ENCODE results near the gene TEN1. TPM values are rescaled to one million over a fixed set of nuclear protein-coding genes. Genes with fewer than 3 reads are reported as not detected.

The TEN1 gene
- total RNA-seq, 1 donor from 2014 or later, result 7.6 TPM

- ATAC-seq (ENCODE audit: poor library complexity), result no peak
- peak; percentile 33 for DNase-seq
- intact Hi-C loops (cut with DNase I), result no loop called here
These were observed 21.9 kb downstream of the TEN1 start, which contains the start of gene CDK3 for GRCh38 chr17:76000755-76001521. Gene CDK3 (plus strand): TSS chr17:76000855. CDS start chr17:76001426, 571 bp downstream.

DNA sequence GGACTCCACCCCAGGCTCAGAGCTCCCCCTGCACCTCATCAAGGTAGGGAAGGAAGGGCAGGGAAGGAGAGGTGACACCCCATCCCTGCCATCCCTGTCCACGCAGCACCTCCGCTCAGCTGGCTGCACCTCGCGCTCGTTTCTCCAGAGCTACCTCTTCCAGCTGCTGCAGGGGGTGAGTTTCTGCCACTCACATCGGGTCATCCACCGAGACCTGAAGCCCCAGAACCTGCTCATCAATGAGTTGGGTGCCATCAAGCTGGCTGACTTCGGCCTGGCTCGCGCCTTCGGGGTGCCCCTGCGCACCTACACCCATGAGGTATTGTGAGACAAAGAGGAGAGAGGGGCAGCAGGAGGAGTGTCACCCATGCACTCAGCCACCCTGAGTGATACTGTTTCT lies 23.1 kb downstream of the TEN1 start:
- DNase-seq, result peak; percentile 27
- ATAC-seq (ENCODE audit: poor library complexity), result no peak
- intact Hi-C loops (cut with DNase I), result no loop called here

- DNase-seq, result peak; percentile 48
- intact Hi-C loops (cut with DNase I), result no loop called here
- no peak for ATAC-seq (ENCODE audit: poor library complexity)
These were observed 24.9 kb downstream of the TEN1 start for GRCh38 chr17:76003915-76004314.

- peak; percentile 11 for DNase-seq
- intact Hi-C loops (cut with DNase I), result loop anchor here (1.0 kb wide), 1 partner anchor 100 kb away; no protein-coding TSS in a partner anchor
- ATAC-seq (ENCODE audit: poor library complexity), result no peak
These were observed 25.8 kb downstream of the TEN1 start for GRCh38 chr17:76004750-76005262.

DNA sequence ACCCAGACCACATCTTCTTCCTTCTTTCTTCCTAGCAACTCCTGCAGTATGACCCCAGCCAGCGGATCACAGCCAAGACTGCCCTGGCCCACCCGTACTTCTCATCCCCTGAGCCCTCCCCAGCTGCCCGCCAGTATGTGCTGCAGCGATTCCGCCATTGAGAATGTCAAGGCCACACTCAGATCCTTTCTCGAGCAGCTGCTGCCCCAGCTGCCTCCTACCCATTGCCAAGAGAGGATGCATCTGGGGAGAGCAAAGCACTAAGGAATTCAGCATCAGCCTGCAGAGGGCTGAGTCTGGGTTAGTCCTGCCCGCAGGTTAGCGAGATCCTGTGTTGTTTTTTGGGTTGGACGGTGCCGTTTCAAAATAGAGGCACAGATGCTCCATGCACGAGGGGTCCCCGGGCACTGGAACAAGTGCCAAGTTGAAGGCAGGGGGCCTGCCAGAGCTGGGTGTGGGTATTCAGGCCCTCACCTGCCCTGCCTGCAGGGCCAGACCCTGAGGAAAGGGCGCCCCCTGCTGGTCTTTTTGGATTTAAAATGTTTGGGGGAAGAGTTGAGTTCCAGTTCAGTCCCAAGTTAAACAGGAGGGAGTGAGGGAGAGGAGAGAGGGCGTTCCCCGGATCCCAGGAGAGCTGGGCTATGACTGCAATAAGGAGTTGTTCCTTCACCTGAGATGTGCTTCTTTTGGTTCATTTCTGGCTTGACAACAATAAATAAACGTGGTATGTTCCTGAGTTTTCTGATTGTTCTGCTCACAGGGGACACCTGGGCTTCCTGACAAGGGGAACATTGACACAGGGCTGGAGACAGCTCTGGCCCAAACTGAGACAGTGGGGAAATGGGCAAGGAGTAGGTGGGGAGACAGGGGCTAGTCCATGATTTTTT lies 26.5 kb downstream of the TEN1 start:
- peak; percentile 63 for DNase-seq
- intact Hi-C loops (cut with DNase I), result loop anchor here (1.0 kb wide), 1 partner anchor 100 kb away; no protein-coding TSS in a partner anchor
- peak; percentile 80 for ATAC-seq (ENCODE audit: poor library complexity)

DNA sequence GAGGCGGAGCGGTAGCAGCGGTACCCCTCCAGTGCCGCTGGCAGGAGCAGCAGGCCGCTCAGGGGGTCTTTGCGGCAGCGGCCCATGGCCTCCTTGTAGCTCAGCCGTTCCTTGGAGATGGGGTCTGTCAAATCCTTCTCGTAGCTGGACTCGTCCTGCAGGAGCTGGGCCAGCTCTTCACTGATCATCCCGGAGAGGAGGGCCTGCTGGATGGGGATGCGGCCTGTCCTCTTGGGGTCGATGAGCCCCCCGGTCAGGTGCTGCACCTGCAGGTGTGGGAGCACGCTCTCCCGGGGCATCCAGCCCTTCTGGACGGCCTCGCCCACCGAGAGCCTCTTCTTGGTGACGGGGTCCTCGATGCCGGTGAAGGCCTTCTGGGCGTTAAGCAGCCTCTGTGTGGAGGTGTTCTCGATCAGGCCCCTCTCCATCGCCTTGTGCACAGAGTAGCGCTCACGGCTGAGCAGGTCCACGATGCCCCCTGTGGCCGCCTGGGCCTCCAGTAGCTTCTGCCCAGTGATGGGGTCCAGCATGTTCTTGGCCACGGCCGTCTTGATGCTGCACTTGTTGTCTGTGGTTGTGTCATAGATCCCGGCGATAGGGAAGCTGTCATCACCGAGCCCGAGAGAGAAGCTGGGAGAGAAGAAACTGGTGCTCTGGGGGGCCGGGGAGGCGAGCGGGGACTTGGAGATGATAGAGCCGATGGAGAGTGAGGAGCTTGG lies 28.2 kb downstream of the TEN1 start:
- ATAC-seq (ENCODE audit: poor library complexity), result no peak
- intact Hi-C loops (cut with DNase I), result no loop called here
- peak; percentile 24 for DNase-seq

DNA sequence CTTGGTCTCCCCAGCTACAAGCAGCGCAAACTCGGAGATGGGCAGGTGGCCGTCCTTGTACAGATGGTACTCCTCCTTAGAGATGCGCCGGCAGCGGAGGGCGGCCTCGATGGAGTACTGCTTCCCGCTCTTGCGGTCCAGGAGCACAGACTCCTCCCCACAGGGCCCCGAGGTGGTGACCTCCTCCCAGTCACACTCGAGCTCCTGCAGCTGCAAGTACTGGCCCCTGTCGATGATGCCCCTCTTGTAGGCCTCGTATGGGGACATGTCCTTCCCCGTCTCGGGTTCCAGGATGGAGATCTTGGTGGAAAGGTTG lies 28.8 kb downstream of the TEN1 start:
- intact Hi-C loops (cut with DNase I), result no loop called here
- DNase-seq, result no peak
- no peak for ATAC-seq (ENCODE audit: poor library complexity)

DNA sequence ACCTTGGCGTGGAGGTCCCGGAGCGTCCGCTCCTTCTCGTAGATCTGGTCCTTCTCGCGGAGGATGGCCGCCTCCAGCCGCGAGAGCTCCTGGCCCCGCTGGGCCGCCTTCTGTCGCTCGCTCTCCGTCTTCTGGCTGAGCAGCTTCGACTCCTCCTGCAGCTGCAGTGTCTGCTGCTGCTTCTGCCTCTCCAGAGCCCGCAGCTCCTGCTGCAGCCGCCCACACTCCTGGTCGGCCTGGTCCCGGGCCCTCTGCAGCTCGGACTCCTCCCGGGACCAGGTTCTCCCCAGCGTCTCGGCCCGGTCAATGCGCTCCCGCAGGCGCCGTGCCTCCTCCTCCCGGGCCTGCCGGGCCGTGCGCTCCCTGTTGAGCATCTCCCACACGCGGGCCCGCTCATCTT lies 29.2 kb downstream of the TEN1 start:
- intact Hi-C loops (cut with DNase I), result no loop called here
- ATAC-seq (ENCODE audit: poor library complexity) (no peak), DNase-seq (peak; percentile 22)

- peak; percentile 20 for DNase-seq
- intact Hi-C loops (cut with DNase I), result no loop called here
- ATAC-seq (ENCODE audit: poor library complexity), result no peak
These were observed 29.8 kb downstream of the TEN1 start for GRCh38 chr17:76008630-76009425.

DNA sequence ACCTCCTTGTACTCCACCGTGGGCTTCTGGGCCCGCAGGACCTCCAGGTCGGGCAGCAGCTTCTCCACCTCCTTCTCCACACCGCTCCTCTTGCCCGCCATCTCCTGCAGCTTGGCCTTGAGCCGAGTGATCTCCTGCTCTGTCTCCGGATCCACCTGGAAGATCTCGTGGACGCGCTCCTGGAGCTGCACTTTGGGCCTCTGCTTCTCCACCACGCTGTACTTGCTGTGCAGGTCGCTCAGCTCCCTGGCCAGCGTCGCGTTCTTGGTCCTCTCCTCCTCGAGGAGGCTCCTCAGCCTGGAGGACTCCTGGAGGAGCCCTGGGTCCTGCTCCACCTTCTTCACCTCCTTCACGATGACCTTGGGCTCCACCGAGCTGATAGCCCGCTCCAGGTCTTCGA lies 30.4 kb downstream of the TEN1 start:
- DNase-seq, result no peak
- ATAC-seq (ENCODE audit: poor library complexity), result no peak
- intact Hi-C loops (cut with DNase I), result no loop called here

GRCh38 chr17:76009969-76010661 lies 31.1 kb downstream of the TEN1 start:
- DNase-seq (peak; percentile 17), ATAC-seq (ENCODE audit: poor library complexity) (no peak)
- intact Hi-C loops (cut with DNase I), result loop anchor here (10.0 kb wide), 1 partner anchor 285 kb away; no protein-coding TSS in a partner anchor

DNA sequence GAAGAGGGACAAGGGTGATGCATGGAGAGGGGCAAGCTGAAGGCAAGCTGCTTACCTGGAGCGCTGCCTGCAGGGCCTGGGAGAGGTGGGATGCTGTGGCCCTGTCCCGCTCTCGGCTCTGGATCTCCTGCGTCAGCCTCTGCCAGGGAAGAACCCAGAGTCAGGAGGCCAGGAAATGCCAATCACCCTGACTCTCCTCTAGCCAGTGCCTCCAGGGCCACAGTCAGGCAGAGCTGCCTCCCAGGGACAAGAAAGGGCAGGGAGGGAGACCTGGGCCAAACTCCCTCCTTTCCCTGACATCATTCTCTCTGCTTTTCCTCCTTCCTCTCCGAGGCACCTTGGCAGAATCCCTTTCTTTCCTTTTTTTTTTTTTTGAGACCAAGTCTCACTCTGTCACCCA lies 32.9 kb downstream of the TEN1 start:
- intact Hi-C loops (cut with DNase I), result loop anchor here (10.0 kb wide), 1 partner anchor 283 kb away; no protein-coding TSS in a partner anchor
- no peak for DNase-seq
- no peak for ATAC-seq (ENCODE audit: poor library complexity)

- intact Hi-C loops (cut with DNase I), result loop anchor here (10.0 kb wide), 1 partner anchor 281 kb away; no protein-coding TSS in a partner anchor
- no peak for DNase-seq
- no peak for ATAC-seq (ENCODE audit: poor library complexity)
These were observed 34.4 kb downstream of the TEN1 start for GRCh38 chr17:76013377-76013932.

DNA sequence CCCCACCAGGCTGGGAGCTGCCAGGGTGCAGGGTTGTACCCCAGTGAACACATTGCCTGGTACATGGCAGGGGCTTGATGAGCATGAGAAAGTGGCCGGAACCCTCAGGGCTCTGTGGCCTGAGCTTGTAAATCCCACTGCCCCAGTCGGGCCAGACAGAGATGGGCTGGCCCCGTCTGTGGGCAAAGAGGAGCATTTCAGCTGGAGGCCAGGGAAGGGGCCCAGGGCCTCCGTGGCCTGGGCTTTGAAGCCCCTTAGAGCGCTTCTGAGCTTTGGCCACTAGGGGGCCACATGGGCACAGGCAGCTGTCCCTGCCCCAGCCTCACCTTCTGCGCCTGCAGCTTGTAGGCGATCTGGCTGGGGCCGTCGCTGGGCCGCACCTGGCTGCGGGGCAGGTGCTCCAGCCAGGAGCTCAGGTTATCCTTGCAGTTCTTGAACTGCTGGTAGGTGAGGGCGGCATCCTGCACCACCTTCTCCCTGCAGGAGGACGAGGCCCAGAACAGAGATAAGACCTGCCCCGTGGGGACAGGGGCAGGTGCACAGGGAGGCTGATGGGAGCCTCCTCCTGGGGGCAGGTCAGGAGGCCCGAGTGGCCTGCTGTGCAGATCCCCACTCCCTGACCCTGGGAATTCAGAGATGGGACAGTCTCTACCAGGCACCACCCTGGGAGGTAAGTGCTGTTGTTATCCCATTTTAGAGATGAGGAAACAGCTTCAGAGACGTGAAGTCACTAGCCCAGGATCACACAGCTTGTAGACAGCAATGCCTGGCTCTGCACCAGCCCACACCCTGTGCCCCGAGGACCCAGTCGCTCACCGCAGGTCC lies 35.3 kb downstream of the TEN1 start:
- ATAC-seq (ENCODE audit: poor library complexity) (peak; percentile 89), DNase-seq (peak; percentile 81)
- intact Hi-C loops (cut with DNase I), result loop anchor here (10.0 kb wide), 1 partner anchor 280 kb away; no protein-coding TSS in a partner anchor

DNA sequence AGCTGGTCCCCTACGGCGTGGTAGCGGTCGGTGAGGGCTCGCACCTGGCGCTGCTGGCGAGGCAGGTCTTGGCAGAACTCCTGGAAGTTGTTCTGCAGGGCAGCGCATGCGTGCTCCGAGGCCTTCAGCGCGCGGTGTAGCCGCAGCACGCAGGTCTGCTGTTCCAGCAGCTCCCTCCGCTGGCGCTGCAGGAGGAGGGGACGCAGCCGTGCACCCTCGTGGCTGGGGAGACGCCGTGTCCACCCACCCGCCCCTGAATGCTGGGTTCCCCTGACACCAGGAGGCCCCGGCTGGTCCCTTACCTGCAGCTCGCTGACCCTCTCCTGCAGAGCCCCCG lies 35.9 kb downstream of the TEN1 start:
- no peak for ATAC-seq (ENCODE audit: poor library complexity)
- no peak for DNase-seq
- intact Hi-C loops (cut with DNase I), result loop anchor here (10.0 kb wide), 1 partner anchor 280 kb away; no protein-coding TSS in a partner anchor
